ENCODE measurements around the gene PPP4C. TPM values are rescaled to one million over a fixed set of nuclear protein-coding genes. Genes with fewer than 3 reads are reported as not detected.

PPP4C gene
- total RNA-seq, 1 donor, result 154 TPM

DNA sequence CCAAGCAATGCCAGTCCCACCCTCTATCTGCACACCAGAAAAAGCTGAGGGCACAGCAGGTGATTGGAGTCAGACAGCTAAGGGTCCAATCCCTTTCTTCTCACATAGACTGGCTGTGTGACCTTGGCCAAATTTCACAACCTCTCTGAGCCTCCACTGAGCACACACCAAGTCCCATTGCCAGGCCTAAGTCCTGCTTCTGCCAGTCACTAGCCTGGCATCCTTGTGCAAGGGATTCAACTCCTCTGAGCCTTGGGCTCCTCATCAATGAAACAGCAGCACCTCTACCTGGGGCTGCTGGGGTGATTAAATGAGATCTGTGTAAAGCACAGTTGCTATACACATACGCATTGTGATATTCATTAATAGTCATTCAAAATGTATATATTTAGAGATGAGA lies 29.2 kb upstream of the PPP4C start:
- no peak for DNase-seq (ENCODE audit: low read depth)
- no peak overlapping the region for H3K4me3 ChIP-seq (ENCODE audit: low read depth, low read length)
- TF ChIP-seq, protein P1, sequence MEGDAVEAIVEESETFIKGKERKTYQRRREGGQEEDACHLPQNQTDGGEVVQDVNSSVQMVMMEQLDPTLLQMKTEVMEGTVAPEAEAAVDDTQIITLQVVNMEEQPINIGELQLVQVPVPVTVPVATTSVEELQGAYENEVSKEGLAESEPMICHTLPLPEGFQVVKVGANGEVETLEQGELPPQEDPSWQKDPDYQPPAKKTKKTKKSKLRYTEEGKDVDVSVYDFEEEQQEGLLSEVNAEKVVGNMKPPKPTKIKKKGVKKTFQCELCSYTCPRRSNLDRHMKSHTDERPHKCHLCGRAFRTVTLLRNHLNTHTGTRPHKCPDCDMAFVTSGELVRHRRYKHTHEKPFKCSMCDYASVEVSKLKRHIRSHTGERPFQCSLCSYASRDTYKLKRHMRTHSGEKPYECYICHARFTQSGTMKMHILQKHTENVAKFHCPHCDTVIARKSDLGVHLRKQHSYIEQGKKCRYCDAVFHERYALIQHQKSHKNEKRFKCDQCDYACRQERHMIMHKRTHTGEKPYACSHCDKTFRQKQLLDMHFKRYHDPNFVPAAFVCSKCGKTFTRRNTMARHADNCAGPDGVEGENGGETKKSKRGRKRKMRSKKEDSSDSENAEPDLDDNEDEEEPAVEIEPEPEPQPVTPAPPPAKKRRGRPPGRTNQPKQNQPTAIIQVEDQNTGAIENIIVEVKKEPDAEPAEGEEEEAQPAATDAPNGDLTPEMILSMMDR (IDR thresholded peaks at IDR 0.05; ENCODE audit: insufficient read depth, low read length), result no peak

DNA sequence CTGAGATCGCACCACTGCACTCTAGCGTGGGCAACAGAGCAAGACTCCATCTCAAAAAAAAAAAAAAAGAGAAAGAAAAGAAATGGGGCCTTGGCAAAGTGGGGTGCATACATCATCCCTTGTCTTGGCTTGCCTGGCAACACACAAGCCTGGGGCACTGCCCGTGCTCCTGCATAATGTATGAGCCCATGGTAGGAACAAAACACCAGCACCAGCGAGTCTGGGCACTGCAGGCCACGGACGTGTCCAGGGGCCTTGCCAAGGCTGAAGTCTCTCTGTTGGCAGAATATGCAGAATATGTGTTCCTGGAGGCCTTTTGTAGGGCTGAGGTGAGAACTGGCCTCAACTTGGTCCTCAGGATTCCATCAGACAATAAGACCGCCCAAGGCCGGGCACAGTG lies 25.9 kb upstream of the PPP4C start:
- DNase-seq (ENCODE audit: low read depth), result no peak
- TF ChIP-seq, protein P1 (IDR thresholded peaks at IDR 0.05; ENCODE audit: insufficient read depth, low read length), result no peak
- no peak overlapping the region for H3K4me3 ChIP-seq (ENCODE audit: low read depth, low read length)

DNA sequence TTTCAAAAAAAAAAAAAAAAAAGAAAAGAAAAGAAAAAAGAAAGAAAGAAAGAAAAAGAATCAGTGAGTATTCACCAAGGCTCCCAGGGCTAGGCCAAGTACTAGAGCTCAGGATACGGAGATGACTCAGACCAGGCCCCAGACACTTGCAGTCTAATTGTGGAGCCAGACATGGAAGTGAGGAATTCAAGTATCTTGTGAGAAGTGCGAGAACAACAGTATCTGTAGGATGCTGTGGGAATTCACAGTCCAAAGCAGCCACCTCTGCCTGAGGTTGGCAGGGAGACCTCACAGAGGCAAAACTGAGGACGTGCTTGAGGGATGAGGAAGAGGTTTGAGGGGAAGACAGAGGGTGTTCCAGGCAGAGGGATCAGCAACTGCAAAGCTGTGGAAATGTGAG lies 24.3 kb upstream of the PPP4C start:
- no peak overlapping the region for H3K4me3 ChIP-seq (ENCODE audit: low read depth, low read length)
- DNase-seq (ENCODE audit: low read depth), result peak; percentile 58
- TF ChIP-seq, protein P1 (IDR thresholded peaks at IDR 0.05; ENCODE audit: insufficient read depth, low read length), result no peak

DNA sequence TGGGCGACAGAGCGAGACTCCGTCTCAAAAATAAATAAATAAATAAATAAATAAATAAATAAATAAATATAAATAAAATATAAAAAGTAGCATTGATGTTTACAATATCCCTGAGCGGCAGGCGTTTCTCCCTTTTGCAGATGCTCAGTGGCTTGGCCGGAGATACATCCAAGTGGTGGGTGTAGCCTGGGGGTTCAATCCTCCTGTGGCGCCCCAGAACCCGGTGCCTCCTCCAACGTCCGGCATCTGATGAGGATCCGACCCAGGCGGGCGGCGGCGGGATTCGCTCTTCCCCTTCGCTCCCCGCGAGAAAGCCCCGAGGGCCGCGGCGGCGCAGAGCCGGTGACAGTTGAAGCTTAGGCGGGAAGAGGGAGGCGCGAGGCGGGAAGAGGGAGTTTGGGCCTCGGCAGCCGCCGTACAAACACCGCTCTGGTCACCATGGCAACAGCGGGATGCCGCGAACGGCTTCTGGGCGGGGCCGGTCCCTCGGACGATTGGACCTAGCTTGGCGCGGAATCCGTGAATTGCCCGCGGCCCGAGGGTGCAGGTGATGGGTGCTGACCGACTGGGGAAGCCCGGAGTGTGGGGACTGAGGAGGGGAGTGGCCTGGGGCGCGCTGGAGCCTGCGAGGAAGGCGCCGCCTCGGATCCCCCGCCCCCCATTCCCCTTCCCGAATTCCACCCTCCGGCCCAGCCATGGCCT lies 23.0 kb upstream of the PPP4C start:
- H3K4me3 ChIP-seq (ENCODE audit: low read depth, low read length), result peak overlapping the region; percentile 88
- DNase-seq (ENCODE audit: low read depth), result peak; percentile 90
- TF ChIP-seq, protein P1 (IDR thresholded peaks at IDR 0.05; ENCODE audit: insufficient read depth, low read length), result no peak

DNA sequence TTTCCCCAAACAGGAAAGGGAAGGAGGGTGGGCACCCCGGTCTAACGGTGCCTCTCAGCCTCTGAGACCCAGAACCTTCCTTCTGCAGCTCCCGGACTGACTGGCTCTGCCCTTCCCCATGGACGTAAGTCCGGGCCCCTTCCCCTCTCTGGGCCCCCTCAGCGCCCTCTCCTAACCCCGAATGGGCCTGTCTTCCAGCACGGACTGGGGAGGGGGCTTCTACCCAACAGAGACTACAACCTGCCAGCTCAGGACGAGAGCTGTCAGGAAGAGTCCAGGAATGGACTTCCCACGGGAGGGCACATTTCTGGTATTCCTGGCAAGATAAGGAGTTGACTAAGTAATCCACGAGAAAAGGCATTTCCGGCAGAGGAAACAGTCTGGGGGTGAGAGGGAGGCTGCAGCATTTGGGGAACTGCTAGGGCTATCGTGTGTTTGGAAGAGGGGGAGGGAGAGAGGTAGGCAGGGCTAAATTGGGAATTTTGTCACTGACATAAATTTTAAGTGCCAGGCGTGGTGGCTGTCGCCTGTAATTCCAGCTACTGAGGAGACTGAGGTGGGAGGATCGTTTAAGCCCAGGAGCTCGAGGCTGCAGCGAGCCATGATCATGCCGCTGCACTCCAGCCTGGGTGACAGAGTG lies 22.3 kb upstream of the PPP4C start:
- TF ChIP-seq, protein P1 (IDR thresholded peaks at IDR 0.05; ENCODE audit: insufficient read depth, low read length), result no peak
- H3K4me3 ChIP-seq (ENCODE audit: low read depth, low read length), result peak overlapping the region; percentile 88
- DNase-seq (ENCODE audit: low read depth), result peak; percentile 76

DNA sequence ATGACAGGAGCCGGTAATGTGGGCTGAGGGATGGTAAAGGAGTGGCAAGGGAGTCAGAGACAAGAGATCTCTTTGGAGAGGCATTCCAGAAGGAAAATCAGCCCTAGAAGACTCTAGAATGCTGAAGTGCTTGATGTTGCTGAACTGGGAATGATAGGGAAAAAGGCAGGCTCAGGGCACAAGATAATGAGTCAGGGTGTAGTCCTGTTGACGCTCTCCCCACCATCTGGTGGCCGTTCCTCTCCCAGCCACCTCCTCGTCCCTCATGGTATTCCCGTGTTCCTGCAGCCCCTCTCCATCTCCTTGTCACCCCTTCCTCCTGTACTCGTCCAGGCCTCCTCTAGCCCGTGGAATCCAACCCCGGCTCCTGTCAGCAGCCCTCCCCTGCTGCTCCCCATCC lies 21.3 kb upstream of the PPP4C start:
- no peak for DNase-seq (ENCODE audit: low read depth)
- H3K4me3 ChIP-seq (ENCODE audit: low read depth, low read length), result peak overlapping the region; percentile 1
- TF ChIP-seq, protein P1 (IDR thresholded peaks at IDR 0.05; ENCODE audit: insufficient read depth, low read length), result no peak

Measured in fibroblast of the aortic adventitia (primary cell).